Effector CD4-positive, alpha-beta T cell (primary cell): ENCODE results near the gene PCNX1.
A peak's percentile ranks its signal among the peaks of the same experiment; 100 is the strongest.

Experiments used
- DNase-seq: peaks from one replicate; pipeline ENCODE4 v3.0.0-alpha.2; 2020

The PCNX1 gene

DNA sequence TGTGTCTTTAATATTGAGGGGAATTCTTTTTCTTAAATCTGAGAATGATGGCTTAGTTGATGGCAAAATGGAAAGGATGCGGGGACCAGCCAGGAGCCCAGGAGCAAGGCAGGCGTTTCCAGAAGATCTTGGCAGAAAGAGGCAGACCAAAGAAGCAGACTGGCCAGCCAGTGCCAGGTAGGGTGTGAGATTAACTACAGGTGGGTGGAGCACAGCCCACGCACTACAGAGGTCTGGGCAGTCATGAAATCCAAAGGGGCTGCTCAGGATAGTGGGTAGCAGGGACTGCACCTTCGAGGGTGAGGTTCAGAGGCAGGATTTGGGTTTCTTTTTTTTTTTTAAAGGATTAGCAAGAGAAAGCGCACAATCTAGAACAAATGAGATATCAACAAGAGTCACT is 17.7 kb upstream of the PCNX1 start:
- no peak for DNase-seq

DNA sequence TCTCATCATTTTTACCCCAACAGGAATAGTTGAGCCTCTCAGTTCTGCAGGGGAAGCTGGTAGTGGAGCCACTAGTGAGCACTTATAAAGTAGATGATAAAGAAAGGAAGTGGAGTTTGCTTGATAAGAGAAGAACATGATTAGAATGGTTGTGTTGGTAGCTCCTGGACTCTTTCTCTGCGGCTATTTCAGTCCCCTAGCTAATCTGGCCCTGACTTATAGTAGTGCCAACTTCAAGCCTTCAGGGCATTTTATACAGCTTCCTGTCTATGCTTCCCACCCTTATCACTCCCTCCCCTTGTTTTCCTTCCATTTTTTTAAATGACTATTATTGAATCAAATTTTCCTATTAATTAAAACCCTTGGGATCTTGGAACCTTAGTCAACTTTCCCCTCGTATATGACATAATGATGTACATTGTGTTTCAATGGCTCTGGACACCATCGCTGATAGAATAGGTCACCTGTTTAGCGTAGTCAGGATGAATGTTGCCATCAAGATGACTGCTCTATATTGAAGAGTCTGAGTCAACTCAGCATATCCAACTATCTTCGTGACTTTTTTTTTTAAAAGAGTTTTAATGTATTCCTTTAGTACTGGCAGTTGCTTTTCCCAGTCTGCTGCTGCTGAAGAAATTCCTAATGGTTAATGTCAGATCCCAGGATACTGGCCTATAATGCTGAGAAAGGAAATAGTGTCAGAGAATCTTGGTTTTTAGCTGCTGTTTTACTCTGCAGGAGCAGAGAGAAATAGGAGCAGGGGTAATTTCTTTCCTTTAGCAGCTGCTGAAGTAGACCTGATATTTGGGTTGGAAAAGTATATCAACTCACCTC is 16.2 kb upstream of the PCNX1 start:
- no peak for DNase-seq

DNA sequence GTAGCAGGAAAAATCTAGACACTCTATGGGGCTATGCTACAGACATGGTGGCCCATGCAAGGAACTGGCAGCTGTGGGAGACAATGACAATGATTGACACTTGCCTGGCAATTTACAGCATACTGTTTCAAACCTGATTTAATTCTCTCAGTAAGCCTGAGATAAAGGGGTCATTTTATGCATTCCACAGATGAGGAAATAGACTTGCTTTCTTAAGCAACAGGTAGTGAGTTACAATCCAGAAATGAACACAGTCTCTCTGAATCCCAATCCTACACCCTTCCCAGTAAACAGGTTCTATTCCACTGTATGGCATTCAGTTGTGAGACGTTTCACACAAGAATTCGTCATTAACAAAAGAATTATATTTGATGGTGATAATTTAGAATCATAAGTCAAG is 15.5 kb upstream of the PCNX1 start:
- DNase-seq, result no peak

GRCh38 chr14:70893062-70893845 is 14.0 kb upstream of the PCNX1 start:
- DNase-seq, result no peak

GRCh38 chr14:70893858-70894291 is 13.4 kb upstream of the PCNX1 start:
- DNase-seq, result no peak

GRCh38 chr14:70894868-70895267 is 12.4 kb upstream of the PCNX1 start:
- DNase-seq, result no peak

- no peak for DNase-seq
Observed at GRCh38 chr14:70896317-70896716, 10.9 kb upstream of the PCNX1 start.

DNA sequence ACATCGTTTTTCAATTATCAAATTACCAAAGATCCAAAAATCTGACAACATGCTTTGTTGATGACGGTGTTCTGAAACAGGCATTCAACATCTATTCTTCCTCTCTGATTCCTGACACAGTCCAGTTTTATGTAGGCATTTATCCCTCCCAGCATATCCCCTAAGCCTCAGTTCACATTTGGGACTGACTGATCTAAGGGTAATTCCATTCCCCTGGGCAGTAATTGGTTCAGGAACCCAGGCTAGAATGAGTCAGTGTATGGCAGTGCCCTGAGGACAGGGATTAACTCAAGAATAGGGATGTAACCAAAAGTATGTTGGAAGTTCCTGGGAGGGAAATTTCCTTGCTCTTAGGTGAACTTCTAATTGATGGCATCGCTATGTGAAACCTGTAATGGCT is 10.3 kb upstream of the PCNX1 start:
- DNase-seq, result no peak

GRCh38 chr14:70897464-70897863 is 9.8 kb upstream of the PCNX1 start:
- no peak for DNase-seq

GRCh38 chr14:70898111-70898745 is 9.0 kb upstream of the PCNX1 start:
- DNase-seq, result no peak

GRCh38 chr14:70901269-70901668 is 6.0 kb upstream of the PCNX1 start:
- DNase-seq, result no peak

DNA sequence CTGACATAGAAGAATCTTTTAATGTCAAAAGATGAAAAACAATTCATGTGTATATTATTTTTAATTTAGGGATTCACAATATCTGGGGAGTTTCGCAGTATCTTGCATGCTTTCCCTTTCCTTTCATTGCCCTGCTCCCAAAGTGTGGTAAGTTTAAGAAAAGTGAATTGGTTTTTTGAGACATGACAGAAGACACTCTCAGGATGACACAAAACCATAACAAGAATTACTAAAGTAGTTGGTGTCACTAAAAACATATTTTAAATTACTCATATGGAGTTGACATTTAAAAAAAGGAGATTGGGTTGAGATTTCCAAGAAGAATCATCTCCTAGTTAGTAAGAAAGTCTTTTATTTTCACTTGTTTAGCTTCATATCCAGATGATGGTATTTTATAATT is 5.1 kb upstream of the PCNX1 start:
- no peak for DNase-seq

DNA sequence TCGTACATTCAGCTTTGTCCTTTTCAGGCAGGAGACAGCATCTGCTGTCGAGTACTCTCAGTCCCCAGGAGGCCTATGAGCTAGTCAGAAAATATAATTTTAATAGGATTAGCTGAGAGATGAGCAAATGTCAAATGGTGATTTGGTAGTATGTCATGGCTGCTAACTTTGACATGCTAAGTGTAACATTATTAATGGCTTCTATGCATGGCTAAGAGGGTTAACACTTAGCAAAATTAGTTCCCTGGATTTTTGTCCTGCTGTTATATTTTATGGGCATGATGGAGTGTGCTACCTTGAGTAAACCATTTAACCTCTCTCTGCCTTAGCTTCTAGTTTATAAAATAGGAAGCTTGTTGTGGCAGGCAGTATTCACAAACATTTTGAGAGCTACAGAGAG is 2.9 kb upstream of the PCNX1 start:
- no peak for DNase-seq

DNA sequence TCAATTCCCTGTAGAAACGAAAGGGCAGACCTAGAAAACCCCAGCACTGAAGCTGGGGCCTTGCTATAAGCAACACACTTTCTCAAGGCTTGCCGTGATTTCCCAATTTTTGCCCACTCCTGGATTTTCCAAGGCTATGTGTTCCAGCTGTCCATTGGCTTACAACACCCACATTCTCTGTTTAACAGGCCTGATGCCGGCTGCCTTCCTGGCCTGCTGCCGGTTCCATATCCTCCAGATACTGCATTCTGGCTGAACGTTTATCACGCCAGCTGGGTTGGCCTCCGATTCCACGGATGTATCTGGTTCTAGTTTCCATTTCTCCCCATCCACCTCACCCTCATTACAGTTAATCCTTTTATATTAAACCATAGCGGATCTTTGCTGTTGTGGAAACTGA is 2.0 kb upstream of the PCNX1 start:
- DNase-seq, result no peak

DNA sequence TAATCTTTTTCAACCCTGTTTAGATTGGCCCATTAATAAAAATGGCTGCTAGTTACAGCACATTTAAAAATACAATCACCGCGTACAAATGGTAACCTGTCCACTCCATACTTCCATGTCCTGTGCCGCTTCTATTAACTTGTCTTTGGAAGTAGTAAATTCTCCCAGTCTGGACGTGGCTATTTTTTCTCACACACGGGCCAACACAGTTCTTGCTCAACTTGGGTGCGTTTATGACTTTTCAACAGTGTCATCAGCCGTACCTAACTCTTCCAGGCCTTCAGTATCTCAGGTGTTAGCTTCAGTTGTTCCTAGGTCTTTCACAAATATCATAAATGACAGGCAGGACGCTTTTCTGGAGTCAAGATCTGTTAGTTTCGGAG is 475 bp upstream of the PCNX1 start:
- no peak for DNase-seq

GRCh38 chr14:70907996-70908934 is 1.0 kb downstream of the PCNX1 start:
- peak; percentile 49 for DNase-seq

DNA sequence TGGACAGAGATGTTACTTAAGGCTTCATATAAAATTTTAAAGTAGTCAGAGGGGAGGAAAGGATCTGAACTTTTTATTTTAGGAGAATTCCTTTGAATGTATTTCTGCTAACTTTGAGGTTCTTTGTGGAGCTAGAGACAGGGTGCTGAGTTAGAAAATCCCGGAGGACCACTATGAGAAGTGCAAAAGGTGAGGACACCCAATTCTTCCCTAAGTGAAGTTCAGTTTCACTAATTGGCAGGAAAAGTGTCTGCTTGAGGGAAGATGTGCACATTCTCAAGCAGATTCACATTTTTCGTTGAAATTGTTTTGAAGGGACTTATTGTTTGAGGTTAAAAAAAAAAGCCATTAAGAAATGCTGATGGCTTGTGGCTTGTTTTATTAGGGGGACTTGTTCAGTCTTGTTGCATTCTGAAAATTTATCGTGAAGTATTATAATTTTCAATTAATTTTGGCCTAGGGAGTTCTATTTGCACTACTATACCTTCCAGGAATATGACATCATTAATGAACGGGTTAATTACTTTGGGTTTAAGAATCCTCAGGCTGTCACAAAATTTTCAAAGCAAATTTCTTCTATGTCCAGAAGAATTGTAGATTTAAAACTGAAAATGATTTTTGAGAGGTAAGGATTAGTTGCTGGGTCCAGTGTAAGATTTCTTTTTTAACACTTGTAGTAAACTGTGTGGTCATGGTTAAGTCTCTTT is 1.8 kb downstream of the PCNX1 start:
- no peak for DNase-seq

- DNase-seq, result no peak
Observed at GRCh38 chr14:70909733-70910614, 2.7 kb downstream of the PCNX1 start.

GRCh38 chr14:70915415-70915814 is 8.2 kb downstream of the PCNX1 start:
- DNase-seq, result no peak

- DNase-seq, result no peak
Observed at GRCh38 chr14:70916300-70916699, 9.0 kb downstream of the PCNX1 start.

DNA sequence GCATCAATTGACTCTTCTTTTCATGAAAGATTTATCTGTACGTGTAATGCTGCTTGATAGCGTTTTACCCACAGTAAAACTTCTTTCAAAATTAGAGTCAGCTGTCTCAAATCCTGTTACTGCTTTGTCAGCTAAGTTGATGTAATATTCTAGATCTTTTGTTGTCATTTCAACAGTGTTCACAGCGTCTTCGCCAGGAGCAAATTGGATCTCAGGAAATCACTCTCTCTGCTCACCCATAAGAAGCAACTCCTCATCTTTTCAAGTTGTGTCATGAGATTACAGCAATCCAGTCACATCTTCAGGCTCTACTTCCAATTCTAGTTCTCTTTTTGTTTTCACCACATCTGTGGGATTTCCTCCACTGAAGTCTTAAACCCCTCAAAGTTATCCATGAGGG is 9.5 kb downstream of the PCNX1 start:
- DNase-seq, result no peak
